Left ventricle myocardium inferior (tissue), 1 donor: ENCODE data around the gene DENND5A. TPM values are rescaled to one million over a fixed set of nuclear protein-coding genes. Genes with fewer than 3 reads are reported as not detected.
"Not testable (repeated sequence)": the region's sequence is repeated elsewhere in the genome, so short reads cannot be mapped to it uniquely, and the experiment has no call there.

ENCODE experiments used
- DNase-seq: peaks from one replicate; pipeline ENCODE4 v3.0.0-alpha.2; 2020
- H3K27ac ChIP-seq: fragments of 200-600 bp; replicated peaks from 2 replicates; pipeline ENCODE4 v1.8.0; 2021
- H3K27me3 ChIP-seq: fragments of 200-600 bp; 2 replicates; pipeline ENCODE4 v1.8.0; 2021; ENCODE audit warnings: low read depth
- H3K36me3 ChIP-seq: fragments of 200-600 bp; 2 replicates; pipeline ENCODE4 v1.8.0; 2021
- H3K4me1 ChIP-seq: fragments of 200-600 bp; 2 replicates; pipeline ENCODE4 v1.8.0; 2021
- H3K4me3 ChIP-seq: fragments of 200-600 bp; 2 replicates; pipeline ENCODE4 v1.8.0; 2021; ENCODE audit warnings: mild to moderate bottlenecking, moderate library complexity
- H3K9me3 ChIP-seq: fragments of 200-600 bp; replicated peaks from 2 replicates; pipeline ENCODE4 v1.8.0; 2021
- CTCF ChIP-seq: fragments of 200-600 bp; IDR thresholded peaks from 2 replicates; pipeline ENCODE4 v1.8.0; 2021; ENCODE audit warnings: antibody characterized with exemption, mild to moderate bottlenecking, borderline replicate concordance
- intact Hi-C: fragments of 100-400 bp; cut with micrococcal nuclease; formaldehyde crosslinking; loops from one replicate; pipeline ENCODE4 v1.11.0; 2022
- total RNA-seq: library from RNA; stranded (reverse); fragmentation: NEBNext Ultra II Directional; extraction: Animal tissue kit (Norgen Biotek cat#: 25700); gene quantifications from one replicate; pipeline ENCODE4 v1.2.1, GENCODE V29; 2021
- donor health status: DM: no; HTN: yes; CAD: no; lungs with severe emphysema.

The DENND5A gene
- total RNA-seq, 1 donor from 2014 or later = 117 TPM

GRCh38 chr11:9109858-9110731 lies 155.1 kb downstream of the DENND5A start:
- Histone ChIP-seq H3K9me3 (peaks cover 27% of the 10 kb centered on the region), H3K36me3 (peaks cover 19% of the 10 kb centered on the region), H3K4me1 (no peaks in the 10 kb centered on the region), H3K4me3 (no peak overlapping the region), H3K27ac (no peak overlapping the region), H3K27me3 (no peaks in the 10 kb centered on the region)
- intact Hi-C loops = no loop called here
- no peak for DNase-seq
- TF ChIP-seq CTCF = no peak

- Histone ChIP-seq H3K27me3 (no peaks in the 10 kb centered on the region), H3K36me3 (no peaks in the 10 kb centered on the region), H3K9me3 (no peaks in the 10 kb centered on the region), H3K4me1 (no peaks in the 10 kb centered on the region), H3K27ac (no peak overlapping the region), H3K4me3 (no peak overlapping the region)
- no peak for TF ChIP-seq CTCF
- no peak for DNase-seq
- intact Hi-C loops = no loop called here
These were observed 160.6 kb downstream of the DENND5A start for GRCh38 chr11:9104580-9104979.

GRCh38 chr11:9103542-9104276 lies 161.4 kb downstream of the DENND5A start:
- Histone ChIP-seq H3K36me3 (no peaks in the 10 kb centered on the region), H3K9me3 (no peaks in the 10 kb centered on the region), H3K4me1 (no peaks in the 10 kb centered on the region), H3K27ac (no peak overlapping the region), H3K4me3 (no peak overlapping the region), H3K27me3 (no peaks in the 10 kb centered on the region)
- no peak for TF ChIP-seq CTCF
- no peak for DNase-seq
- intact Hi-C loops = no loop called here

- no peak for TF ChIP-seq CTCF
These were observed 165.5 kb downstream of the DENND5A start for GRCh38 chr11:9099617-9100016.

GRCh38 chr11:9098455-9098854 lies 166.7 kb downstream of the DENND5A start:
- H3K36me3 ChIP-seq, H3K9me3 ChIP-seq, intact Hi-C loops, H3K27ac ChIP-seq, H3K4me1 ChIP-seq, H3K4me3 ChIP-seq, DNase-seq: not testable (repeated sequence)
- H3K27me3 ChIP-seq = peaks cover 23% of the 10 kb centered on the region

More at GRCh38 chr11:9099617-9100016, 165.5 kb downstream of the DENND5A start:
- intact Hi-C loops = no loop called here
- H3K36me3 ChIP-seq = no peaks in the 10 kb centered on the region
- H3K27me3 ChIP-seq = peaks cover 12% of the 10 kb centered on the region
- H3K9me3 ChIP-seq = no peaks in the 10 kb centered on the region
- no peak overlapping the region for H3K27ac ChIP-seq
- no peaks in the 10 kb centered on the region for H3K4me1 ChIP-seq
- H3K4me3 ChIP-seq = no peak overlapping the region
- DNase-seq = no peak

GRCh38 chr11:9097186-9097943 lies 167.8 kb downstream of the DENND5A start:
- H3K4me3 ChIP-seq, H3K36me3 ChIP-seq, H3K4me1 ChIP-seq, H3K9me3 ChIP-seq, intact Hi-C loops, DNase-seq, H3K27ac ChIP-seq: not testable (repeated sequence)
- H3K27me3 ChIP-seq = peaks cover 34% of the 10 kb centered on the region
